Panc1 (cell line): Measurements from ENCODE around the gene SPATA32.

ENCODE experiments used
- CTCF ChIP-seq: fragments of 450-650 bp; IDR thresholded peaks from 2 replicates; pipeline ENCODE4 v1.5.1; 2017; ENCODE audit warnings: mild to moderate bottlenecking
- POLR2AphosphoS5 ChIP-seq: IDR thresholded peaks from 2 replicates; pipeline ENCODE4 v1.6.1; 2012; ENCODE audit warnings: mild to moderate bottlenecking, low read depth, low read length, moderate library complexity

- TF ChIP-seq CTCF (peak; percentile 44; the same call in 1 of the 2 replicates), POLR2AphosphoS5 (no peak)
Measured at GRCh38 chr17:45306623-45307022, 44.7 kb upstream of the SPATA32 start.
